Measurements from ENCODE around the gene C1QTNF8. TPM values are rescaled to one million over a fixed set of nuclear protein-coding genes. Genes with fewer than 3 reads are reported as not detected.

C1QTNF8 gene
- total and polyA plus RNA-seq, 2 of the 13 experiments (the other 11 are each of a cell fraction or from before 2014, with no cell fraction given): 0.09 TPM; not detected in 1

- 0 out of 2 replicates have a peak, but pooled peaks have one; percentile 27 for TF ChIP-seq ZNF687 (CRISPR knock-in tag; IDR thresholded peaks at IDR 0.05)
- TF ChIP-seq STAG1 (CRISPR knock-in tag; IDR thresholded peaks at IDR 0.05): peak; percentile 86
- no peak for TF ChIP-seq ZNF274 (CRISPR knock-in tag; IDR thresholded peaks at IDR 0.05)
- peak; percentile 77 for TF ChIP-seq CTCF (CRISPR knock-in tag; IDR thresholded peaks at IDR 0.05)
- TF ChIP-seq KDM1A (CRISPR knock-in tag; IDR thresholded peaks at IDR 0.05): no peak
- TF ChIP-seq NR2F2 (IDR thresholded peaks at IDR 0.05; ENCODE audit: borderline replicate concordance, low read depth): no peak
- 0 out of 2 replicates have a peak, but pooled peaks have one; percentile 22 for TF ChIP-seq ZNF124 (CRISPR knock-in tag; IDR thresholded peaks at IDR 0.05)
- no peak for TF ChIP-seq MAF1 (CRISPR knock-in tag; IDR thresholded peaks at IDR 0.05; ENCODE audit: borderline replicate concordance)
- TF ChIP-seq ZNF451 (CRISPR knock-in tag; IDR thresholded peaks at IDR 0.05): no peak
- no peak for TF ChIP-seq BRCA1 (CRISPR knock-in tag; IDR thresholded peaks at IDR 0.05)
- TF ChIP-seq, protein P1, sequence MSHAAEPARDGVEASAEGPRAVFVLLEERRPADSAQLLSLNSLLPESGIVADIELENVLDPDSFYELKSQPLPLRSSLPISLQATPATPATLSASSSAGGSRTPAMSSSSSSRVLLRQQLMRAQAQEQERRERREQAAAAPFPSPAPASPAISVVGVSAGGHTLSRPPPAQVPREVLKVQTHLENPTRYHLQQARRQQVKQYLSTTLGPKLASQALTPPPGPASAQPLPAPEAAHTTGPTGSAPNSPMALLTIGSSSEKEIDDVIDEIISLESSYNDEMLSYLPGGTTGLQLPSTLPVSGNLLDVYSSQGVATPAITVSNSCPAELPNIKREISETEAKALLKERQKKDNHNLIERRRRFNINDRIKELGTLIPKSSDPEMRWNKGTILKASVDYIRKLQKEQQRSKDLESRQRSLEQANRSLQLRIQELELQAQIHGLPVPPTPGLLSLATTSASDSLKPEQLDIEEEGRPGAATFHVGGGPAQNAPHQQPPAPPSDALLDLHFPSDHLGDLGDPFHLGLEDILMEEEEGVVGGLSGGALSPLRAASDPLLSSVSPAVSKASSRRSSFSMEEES (CRISPR knock-in tag; IDR thresholded peaks at IDR 0.05): no peak
- peak; percentile 28 for TF ChIP-seq HNRNPK (IDR thresholded peaks at IDR 0.05; ENCODE audit: low read depth, low read length, poor library complexity, severe bottlenecking)
- peak; percentile 35; the same call in 1 of the 2 replicates for TF ChIP-seq KDM2A (CRISPR knock-in tag; IDR thresholded peaks at IDR 0.05; ENCODE audit: borderline replicate concordance, low read depth)
- no peak for TF ChIP-seq AKAP8 (CRISPR knock-in tag; IDR thresholded peaks at IDR 0.05)
- peak; percentile 73 for TF ChIP-seq RAD21 (CRISPR knock-in tag; IDR thresholded peaks at IDR 0.05)
Measured at GRCh38 chr16:1102921-1103635, 7.0 kb upstream of the C1QTNF8 start (continued).
